Osteoblast (primary cell): ENCODE measurements around the gene SUSD4. TPM values are rescaled to one million over a fixed set of nuclear protein-coding genes. Genes with fewer than 3 reads are reported as not detected.

Source experiments
- DNase-seq: peaks from one replicate; pipeline ENCODE4 v3.0.0; 2011; ENCODE audit warnings: low spot score, mixed read lengths; ENCODE audit not compliant: insufficient read length; ENCODE audit errors: missing footprints
- H2AFZ ChIP-seq: 2 replicates; pipeline ENCODE4 v1.6.0; 2011; ENCODE audit warnings: mild to moderate bottlenecking, low read length
- H3K27ac ChIP-seq: 2 replicates; pipeline ENCODE4 v1.5.1; 2011; ENCODE audit warnings: mild to moderate bottlenecking, low read depth, low read length, moderate library complexity
- H3K27me3 ChIP-seq: 2 replicates; pipeline ENCODE4 v1.6.0; 2012; ENCODE audit warnings: mild to moderate bottlenecking, control low read depth, inconsistent platforms, low read length, moderate library complexity; ENCODE audit not compliant: insufficient read depth
- H3K36me3 ChIP-seq: 2 replicates; pipeline ENCODE4 v1.5.1; 2011; ENCODE audit warnings: mild to moderate bottlenecking, low read length, control low read depth, moderate library complexity; ENCODE audit not compliant: insufficient read depth
- H3K4me1 ChIP-seq: 2 replicates; pipeline ENCODE4 v1.5.1; 2011; ENCODE audit warnings: mild to moderate bottlenecking, low read length, control low read depth, moderate library complexity; ENCODE audit not compliant: insufficient read depth
- H3K4me2 ChIP-seq: 2 replicates; pipeline ENCODE4 v1.6.0; 2011; ENCODE audit warnings: mild to moderate bottlenecking, low read length; ENCODE audit not compliant: insufficient read depth
- H3K4me3 ChIP-seq: fragments of 200-600 bp; sonication (generic); 3 replicates; pipeline ENCODE4 v1.5.1; 2012; ENCODE audit warnings: mild to moderate bottlenecking, low read length, inconsistent platforms; ENCODE audit not compliant: insufficient read depth
- H3K79me2 ChIP-seq: 2 replicates; pipeline ENCODE4 v1.6.0; 2012; ENCODE audit warnings: mild to moderate bottlenecking, low read length, control low read depth, inconsistent platforms; ENCODE audit not compliant: insufficient read depth
- H3K9me3 ChIP-seq: 2 replicates; pipeline ENCODE4 v1.5.1; 2011; ENCODE audit warnings: low read depth, low read length, control low read depth
- H4K20me1 ChIP-seq: 2 replicates; pipeline ENCODE4 v1.6.0; 2012; ENCODE audit warnings: mild to moderate bottlenecking, low read length, control low read depth; ENCODE audit not compliant: insufficient read depth
- total RNA-seq: library from RNA; depleted of rRNA; stranded (reverse); fragments of >200 nt; gene quantifications from 2 replicates; pipeline ENCODE4 v1.2.3, GENCODE V29; 2012
- TF ChIP-seq, protein P1 (sequence below): IDR thresholded peaks from 2 replicates; pipeline ENCODE4 v1.5.1; 2011; ENCODE audit warnings: mild to moderate bottlenecking, low read depth, low read length, moderate library complexity; ENCODE audit errors: extremely low read depth

The SUSD4 gene
- total RNA-seq, 1 donor = not detected

GRCh38 chr1:223393275-223394214 is 29.6 kb upstream of the SUSD4 start, which contains the start of gene CCDC185:
TSS of gene CCDC185 (plus strand) at chr1:223393415. CDS start at chr1:223393476, 61 bp downstream.
- H2AFZ ChIP-seq = peak within 1 kb of the TSS; percentile 41
- DNase-seq = peak; percentile 81

DNA sequence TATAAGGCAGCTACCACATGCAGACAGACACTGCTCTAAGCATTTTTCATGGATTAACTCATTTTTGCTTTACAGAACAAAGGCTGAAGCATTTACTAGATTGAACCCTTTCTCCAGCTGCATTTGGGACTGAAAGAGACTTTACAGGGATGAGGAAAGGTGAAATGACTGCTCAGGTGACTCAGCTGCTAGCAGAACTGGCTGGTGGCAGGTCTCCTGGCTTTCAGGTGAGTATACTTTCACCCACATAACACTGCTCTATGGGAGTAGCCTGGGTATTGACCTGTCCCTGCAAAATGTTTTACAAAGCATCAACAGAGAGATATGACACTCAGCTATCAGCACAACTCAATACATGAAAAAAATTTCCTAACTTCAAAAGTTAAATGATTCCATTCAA is 26.6 kb upstream of the SUSD4 start:
- Histone ChIP-seq H2AFZ (no peak overlapping the region), H3K9me3 (no peaks in the 10 kb centered on the region), H3K4me1 (no peaks in the 10 kb centered on the region), H3K36me3 (no peaks in the 10 kb centered on the region), H4K20me1 (no peaks in the 10 kb centered on the region), H3K27me3 (peaks cover 50% of the 10 kb centered on the region), H3K4me3 (no peak overlapping the region), H3K27ac (no peak overlapping the region), H3K79me2 (no peaks in the 10 kb centered on the region), H3K4me2 (no peak overlapping the region)
- TF ChIP-seq, protein P1, sequence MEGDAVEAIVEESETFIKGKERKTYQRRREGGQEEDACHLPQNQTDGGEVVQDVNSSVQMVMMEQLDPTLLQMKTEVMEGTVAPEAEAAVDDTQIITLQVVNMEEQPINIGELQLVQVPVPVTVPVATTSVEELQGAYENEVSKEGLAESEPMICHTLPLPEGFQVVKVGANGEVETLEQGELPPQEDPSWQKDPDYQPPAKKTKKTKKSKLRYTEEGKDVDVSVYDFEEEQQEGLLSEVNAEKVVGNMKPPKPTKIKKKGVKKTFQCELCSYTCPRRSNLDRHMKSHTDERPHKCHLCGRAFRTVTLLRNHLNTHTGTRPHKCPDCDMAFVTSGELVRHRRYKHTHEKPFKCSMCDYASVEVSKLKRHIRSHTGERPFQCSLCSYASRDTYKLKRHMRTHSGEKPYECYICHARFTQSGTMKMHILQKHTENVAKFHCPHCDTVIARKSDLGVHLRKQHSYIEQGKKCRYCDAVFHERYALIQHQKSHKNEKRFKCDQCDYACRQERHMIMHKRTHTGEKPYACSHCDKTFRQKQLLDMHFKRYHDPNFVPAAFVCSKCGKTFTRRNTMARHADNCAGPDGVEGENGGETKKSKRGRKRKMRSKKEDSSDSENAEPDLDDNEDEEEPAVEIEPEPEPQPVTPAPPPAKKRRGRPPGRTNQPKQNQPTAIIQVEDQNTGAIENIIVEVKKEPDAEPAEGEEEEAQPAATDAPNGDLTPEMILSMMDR = no peak
- DNase-seq = peak; percentile 45

More at GRCh38 chr1:223393275-223394214, 29.6 kb upstream of the SUSD4 start, which contains the start of gene CCDC185:
- Histone ChIP-seq H3K36me3 (no peaks in the 10 kb centered on the region), H4K20me1 (no peaks in the 10 kb centered on the region), H3K9me3 (no peaks in the 10 kb centered on the region), H3K4me1 (no peaks in the 10 kb centered on the region), H3K27ac (no peak within 1 kb of the TSS), H3K4me3 (peak within 1 kb of the TSS; percentile 19), H3K27me3 (peaks cover 50% of the 10 kb centered on the region), H3K79me2 (no peaks in the 10 kb centered on the region), H3K4me2 (peak within 1 kb of the TSS; percentile 51)
- TF ChIP-seq, protein P1 = no peak

DNA sequence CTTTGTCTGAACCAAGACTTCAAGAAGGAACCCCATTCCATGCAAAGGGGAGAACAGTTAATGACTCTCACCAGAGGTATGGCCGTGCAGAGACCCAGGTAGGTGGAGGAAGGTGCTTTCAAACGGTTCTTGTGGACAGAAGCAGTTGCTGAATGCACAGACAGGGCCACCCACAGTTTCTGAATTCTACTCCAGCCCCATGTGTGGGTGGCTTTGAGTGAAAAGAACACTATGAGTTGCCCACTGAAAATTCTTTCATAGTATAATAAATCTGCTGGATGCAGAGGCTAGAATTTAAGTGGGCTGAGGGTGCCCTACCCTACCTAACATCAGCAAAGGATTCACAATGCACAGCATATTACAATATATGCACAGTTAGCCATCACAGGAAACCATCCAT is 22.0 kb upstream of the SUSD4 start:
- H3K79me2 ChIP-seq = no peaks in the 10 kb centered on the region
- no peak overlapping the region for H3K27ac ChIP-seq
- peaks cover 20% of the 10 kb centered on the region for H3K27me3 ChIP-seq
- no peak overlapping the region for H3K4me3 ChIP-seq
- DNase-seq = no peak
- no peaks in the 10 kb centered on the region for H3K9me3 ChIP-seq
- no peak overlapping the region for H2AFZ ChIP-seq
- no peaks in the 10 kb centered on the region for H4K20me1 ChIP-seq
- TF ChIP-seq, protein P1 = no peak
- no peaks in the 10 kb centered on the region for H3K36me3 ChIP-seq
- no peak overlapping the region for H3K4me2 ChIP-seq
- H3K4me1 ChIP-seq = no peaks in the 10 kb centered on the region

DNA sequence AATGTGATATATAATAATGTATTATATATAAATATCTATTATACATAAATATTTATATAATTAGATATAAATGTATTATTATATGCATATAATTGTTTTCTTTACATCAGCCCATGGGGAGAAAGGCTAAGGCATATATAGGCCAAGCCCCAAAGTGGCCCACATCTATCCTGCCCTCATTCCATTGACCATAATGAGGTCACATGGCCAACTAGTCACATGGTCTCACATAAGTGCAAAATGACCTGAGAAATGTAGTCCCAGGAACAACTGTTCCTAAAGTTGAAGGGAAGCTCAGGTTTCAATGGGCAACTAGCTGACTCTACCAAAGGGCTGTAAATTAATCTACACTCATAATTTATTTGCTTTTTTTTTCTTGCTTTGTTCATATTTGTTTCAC is 14.8 kb upstream of the SUSD4 start:
- Histone ChIP-seq H3K4me1 (no peaks in the 10 kb centered on the region), H3K27me3 (peaks cover 3% of the 10 kb centered on the region), H3K27ac (no peak overlapping the region), H3K36me3 (no peaks in the 10 kb centered on the region), H3K4me2 (no peak overlapping the region), H3K9me3 (peaks cover 8% of the 10 kb centered on the region), H2AFZ (no peak overlapping the region), H4K20me1 (no peaks in the 10 kb centered on the region), H3K4me3 (no peak overlapping the region), H3K79me2 (no peaks in the 10 kb centered on the region)
- no peak for DNase-seq
- TF ChIP-seq, protein P1 = no peak
